Measurements from ENCODE around the gene CTDSPL2. TPM values are rescaled to one million over a fixed set of nuclear protein-coding genes. Genes with fewer than 3 reads are reported as not detected.

CTDSPL2 gene
- polyA plus RNA-seq, 1 donor from 2014 or later: 78.1 TPM

GRCh38 chr15:44573386-44573785, 146.0 kb downstream of the CTDSPL2 start (continued):
- no peak for TF ChIP-seq EP300 (conservative IDR thresholded peaks at IDR 0.05; ENCODE audit: poor library complexity, severe bottlenecking)
- TF ChIP-seq POLR2AphosphoS5 (IDR thresholded peaks at IDR 0.05): no peak
- no peak for TF ChIP-seq MXI1 (conservative IDR thresholded peaks at IDR 0.05; ENCODE audit: poor library complexity, severe bottlenecking)

- Histone ChIP-seq H3K9ac (ENCODE audit: low read length) (no peak overlapping the region), H3K27ac (ENCODE audit: low read length) (no peak overlapping the region), H3K79me2 (replicated peaks; ENCODE audit: insufficient read depth, low read length) (no peaks in the 10 kb centered on the region), H3K27me3 (ENCODE audit: insufficient read depth, low read depth, low read length) (no peaks in the 10 kb centered on the region), H4K20me1 (ENCODE audit: insufficient read depth) (no peaks in the 10 kb centered on the region), H3K4me2 (ENCODE audit: low read length) (no peak overlapping the region), H3K9me3 (ENCODE audit: low read length) (no peaks in the 10 kb centered on the region), H3F3A (ENCODE audit: insufficient read depth, low read length, poor library complexity, severe bottlenecking) (no peaks in the 10 kb centered on the region), H3K36me3 (ENCODE audit: insufficient read depth, low read length) (no peaks in the 10 kb centered on the region), H2AFZ (ENCODE audit: low read depth, low read length) (no peak overlapping the region), H3K4me3 (ENCODE audit: low read length) (no peak overlapping the region), H3K9me2 (ENCODE audit: insufficient read depth, low read length) (no peaks in the 10 kb centered on the region)
- TF ChIP-seq EZH2 (IDR thresholded peaks at IDR 0.05; ENCODE audit: borderline replicate concordance, insufficient read depth, low read length, poor library complexity, severe bottlenecking) (no peak), MXI1 (conservative IDR thresholded peaks at IDR 0.05; ENCODE audit: poor library complexity, severe bottlenecking) (no peak), SMC3 (conservative IDR thresholded peaks at IDR 0.05; ENCODE audit: poor library complexity) (no peak), REST (IDR thresholded peaks at IDR 0.05; ENCODE audit: borderline replicate concordance) (no peak), POLR2AphosphoS5 (IDR thresholded peaks at IDR 0.05) (no peak), CTCF (IDR thresholded peaks at IDR 0.05; ENCODE audit: poor library complexity, severe bottlenecking) (no peak)
Observed at GRCh38 chr15:44574734-44575133, 147.3 kb downstream of the CTDSPL2 start.

Other genes starting within 250 kb of the CTDSPL2 start
- gene FRMD5, start 232.4 kb upstream of the CTDSPL2 start, polyA plus RNA-seq: 25.8 and 27.8 TPM in 2 replicates
- 122 and 139 TPM in 2 replicates for gene GOLM2, start 138.9 kb upstream of the CTDSPL2 start, polyA plus RNA-seq
- 51.4 and 52.9 TPM in 2 replicates for gene EIF3J, start 109.5 kb downstream of the CTDSPL2 start, polyA plus RNA-seq
- gene SPG11, start 236.0 kb downstream of the CTDSPL2 start, polyA plus RNA-seq: 52.2 and 58.4 TPM in 2 replicates

Data from neural cell (in vitro differentiated cells).